Limb (tissue), 2 donors: ENCODE data around the gene SIVA1.
"Not testable (repeated sequence)": the region's sequence is repeated elsewhere in the genome, so short reads cannot be mapped to it uniquely, and the experiment has no call there.

Source experiments
- DNase-seq, 2 donors: peaks; one replicate each; pipeline ENCODE4 v3.0.0-alpha.2; 2016; ENCODE audit errors: extremely low spot score in 2 of 2

Gene SIVA1

GRCh38 chr14:104719343-104719742 lies 33.6 kb upstream of the SIVA1 start:
- DNase-seq: no peak

- DNase-seq: no peak
Observed at GRCh38 chr14:104721505-104722431, 31.2 kb upstream of the SIVA1 start.

- DNase-seq: no peak
Observed at GRCh38 chr14:104722938-104723650, 29.9 kb upstream of the SIVA1 start.

GRCh38 chr14:104723651-104724406 lies 29.1 kb upstream of the SIVA1 start, which contains the start of gene ADSS1:
Gene ADSS1, plus strand, starts transcription at chr14:104724229. Its CDS starts 42 bp downstream, at chr14:104724271.
- DNase-seq: peak in 1 of 2 donors; percentile 76

- DNase-seq: peak in 1 of 2 donors; percentile 63
Observed at GRCh38 chr14:104724407-104724980, 28.5 kb upstream of the SIVA1 start.

GRCh38 chr14:104724981-104725771 lies 27.8 kb upstream of the SIVA1 start:
- peak; percentile 46 to 66 for DNase-seq

- no peak for DNase-seq
Observed at GRCh38 chr14:104725772-104726548, 27.0 kb upstream of the SIVA1 start.

- DNase-seq: no peak
Observed at GRCh38 chr14:104726600-104727451, 26.1 kb upstream of the SIVA1 start.

- no peak for DNase-seq
Observed at GRCh38 chr14:104728631-104729030, 24.3 kb upstream of the SIVA1 start.

GRCh38 chr14:104729176-104729834 lies 23.6 kb upstream of the SIVA1 start:
- DNase-seq: not testable (repeated sequence)

- DNase-seq: no peak
Observed at GRCh38 chr14:104729835-104730181, 23.1 kb upstream of the SIVA1 start.

GRCh38 chr14:104730487-104730886 lies 22.5 kb upstream of the SIVA1 start:
- no peak for DNase-seq

GRCh38 chr14:104731320-104732294 lies 21.3 kb upstream of the SIVA1 start:
- no peak for DNase-seq

- no peak for DNase-seq
Observed at GRCh38 chr14:104732355-104732804, 20.6 kb upstream of the SIVA1 start.

GRCh38 chr14:104732931-104733681 lies 19.8 kb upstream of the SIVA1 start:
- no peak for DNase-seq

GRCh38 chr14:104734051-104734587 lies 18.8 kb upstream of the SIVA1 start:
- no peak for DNase-seq
